HG03342 (cell line): ENCODE measurements around the gene IL21R.
A peak's percentile ranks its signal among the peaks of the same experiment; 100 is the strongest.
"Not testable (repeated sequence)": the region's sequence is repeated elsewhere in the genome, so short reads cannot be mapped to it uniquely, and the experiment has no call there.

Experiments used
- ATAC-seq: cut with Tn5 transposase; IDR thresholded peaks from one replicate; pipeline ENCODE4 v1.9.1; 2021; ENCODE audit warnings: mild to moderate bottlenecking, moderate library complexity; ENCODE audit not compliant: unreplicated experiment

The IL21R gene

DNA sequence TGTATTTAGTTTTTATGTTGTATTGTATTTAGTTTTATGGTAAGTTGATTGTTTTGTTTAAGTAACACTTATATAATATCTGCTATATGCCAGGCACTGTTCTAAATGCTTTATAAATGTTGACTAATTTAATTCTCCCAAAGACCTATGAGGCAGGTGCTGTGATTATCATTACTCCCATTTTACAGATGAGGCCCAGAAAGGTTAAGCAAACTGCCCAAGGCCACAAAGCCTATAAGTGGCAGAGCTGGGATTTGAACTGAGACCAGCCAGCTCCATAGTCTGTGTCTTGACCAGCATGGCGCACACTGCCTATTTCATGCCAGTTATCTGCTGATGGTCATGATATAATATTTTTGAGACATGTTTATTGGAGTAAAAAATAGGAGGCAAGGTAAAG, 24.0 kb downstream of the IL21R start:
- no peak for ATAC-seq

GRCh38 chr16:27426423-27427408, 24.7 kb downstream of the IL21R start:
- ATAC-seq = peak; percentile 71

DNA sequence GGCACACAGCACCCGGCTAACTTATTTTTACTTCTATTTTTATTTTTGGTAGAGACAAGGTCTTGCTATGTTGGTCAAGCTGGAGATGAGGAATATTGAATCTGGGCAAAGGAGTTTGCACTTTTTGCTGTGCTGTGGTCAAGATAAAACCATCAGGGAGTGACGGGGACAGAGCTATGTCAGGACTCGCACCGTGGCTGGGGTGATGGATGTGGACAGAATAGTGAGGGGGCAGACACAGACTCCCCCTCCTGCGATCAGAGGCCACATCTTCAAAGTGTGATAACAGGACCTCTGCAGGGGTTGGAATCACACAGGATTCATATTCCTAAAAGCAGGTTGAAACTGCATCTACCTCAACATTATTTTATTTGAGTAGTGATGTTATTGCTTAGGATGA, 25.6 kb downstream of the IL21R start:
- ATAC-seq = no peak

GRCh38 chr16:27428026-27428785, 26.2 kb downstream of the IL21R start:
- ATAC-seq = no peak

- no peak for ATAC-seq
Measured at GRCh38 chr16:27429330-27429871, 27.4 kb downstream of the IL21R start.

- no peak for ATAC-seq
Measured at GRCh38 chr16:27429981-27430441, 28.0 kb downstream of the IL21R start.

DNA sequence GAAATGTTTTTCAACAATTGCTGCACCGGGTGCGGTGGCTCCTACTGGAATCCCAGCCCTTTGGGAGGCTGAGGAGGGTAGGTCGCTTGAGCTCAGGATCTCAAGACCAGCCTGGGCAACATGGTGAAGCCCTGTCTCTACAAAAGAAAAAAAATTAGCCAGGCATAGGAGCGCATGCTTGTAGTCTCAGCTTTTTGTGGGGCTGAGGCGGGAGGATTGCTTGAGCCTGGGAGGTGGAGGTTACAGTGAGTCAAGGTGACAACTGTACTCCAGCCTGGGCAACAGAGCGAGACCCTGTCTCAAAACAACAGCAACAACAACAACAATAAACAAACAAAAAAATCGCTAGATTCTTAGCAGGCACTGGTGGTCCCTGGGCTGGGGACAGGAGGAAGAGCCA, 28.5 kb downstream of the IL21R start:
- no peak for ATAC-seq

DNA sequence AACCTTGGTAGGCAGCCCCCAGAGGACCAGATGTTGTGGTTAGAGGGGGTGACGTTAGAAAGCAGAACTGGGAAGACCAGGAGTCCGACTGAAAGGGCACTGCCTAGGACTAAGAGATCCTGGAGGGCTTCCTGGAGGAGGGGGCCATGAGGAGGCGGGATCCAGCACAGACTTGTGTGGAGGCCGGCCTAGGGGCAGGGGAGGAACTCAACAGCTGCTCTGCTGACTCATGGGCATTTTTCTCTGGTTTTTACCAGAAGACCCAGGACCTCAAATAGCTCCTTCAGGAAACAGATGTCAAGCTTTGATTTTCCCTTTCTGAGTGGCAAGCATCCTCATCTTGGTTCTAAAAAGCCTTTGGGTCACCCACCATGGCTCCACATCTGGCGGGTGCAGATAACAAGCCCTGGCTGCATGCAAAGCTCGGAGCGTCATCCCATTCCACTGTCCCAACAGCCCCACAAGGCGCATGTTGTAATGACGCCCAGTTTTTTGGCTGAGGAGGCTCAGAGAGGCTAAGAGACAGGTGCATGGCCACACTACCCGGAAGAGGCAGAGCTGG, 29.0 kb downstream of the IL21R start:
- ATAC-seq = no peak

DNA sequence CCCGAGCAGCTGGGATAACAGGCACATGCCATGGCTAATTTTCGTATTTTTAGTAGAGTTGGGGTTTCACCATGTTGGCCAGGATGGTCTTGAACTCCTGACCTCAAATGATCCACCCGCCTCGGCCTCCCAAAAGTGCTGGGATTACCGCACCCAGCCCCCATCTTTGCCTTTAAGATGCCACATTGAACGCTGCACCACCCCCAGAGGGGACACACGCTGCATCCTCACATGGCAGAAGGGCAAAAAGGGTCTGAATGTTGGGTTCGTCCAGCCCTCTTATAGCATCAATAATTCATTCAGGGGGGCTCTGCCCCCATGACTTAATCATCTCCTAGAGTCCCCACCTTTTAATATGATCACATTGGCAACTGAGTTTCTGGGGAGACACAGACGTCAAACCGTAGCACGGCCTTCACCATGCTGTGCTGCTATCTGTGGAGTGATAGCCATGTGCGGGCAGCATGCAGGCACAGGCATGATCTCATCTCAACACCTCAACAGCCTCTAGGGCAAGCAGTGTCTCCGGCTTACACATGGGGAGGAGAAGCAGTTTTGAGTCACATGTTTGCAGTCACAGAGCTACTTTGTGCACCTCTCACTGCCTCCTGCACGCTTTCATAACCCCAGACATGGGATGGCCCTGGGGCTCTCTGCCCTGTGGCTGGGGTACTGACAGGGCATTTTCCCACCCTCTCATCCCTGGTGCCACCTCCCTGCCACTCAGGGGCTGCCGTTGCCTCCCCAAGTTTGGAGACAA, 30.0 kb downstream of the IL21R start:
- no peak for ATAC-seq

DNA sequence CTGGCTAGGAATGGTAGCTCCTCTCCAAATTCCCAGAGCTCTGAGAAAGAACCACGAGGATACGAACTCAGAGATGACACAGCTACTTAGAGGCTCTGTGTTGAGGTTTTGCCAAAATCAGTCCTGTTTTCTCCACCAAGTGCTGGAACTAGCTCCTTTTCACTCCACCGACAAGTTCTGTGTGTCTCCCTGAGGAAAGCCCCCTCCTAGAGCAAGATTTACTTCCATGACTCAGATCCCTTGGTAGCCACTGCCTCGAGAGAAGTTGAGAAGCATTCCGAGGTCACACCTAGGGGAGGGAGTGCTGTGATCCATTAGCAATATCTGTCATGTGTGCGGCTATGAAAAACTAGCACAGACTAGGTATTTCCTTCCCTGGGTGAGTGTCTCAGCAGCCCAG, 30.6 kb downstream of the IL21R start:
- no peak for ATAC-seq

DNA sequence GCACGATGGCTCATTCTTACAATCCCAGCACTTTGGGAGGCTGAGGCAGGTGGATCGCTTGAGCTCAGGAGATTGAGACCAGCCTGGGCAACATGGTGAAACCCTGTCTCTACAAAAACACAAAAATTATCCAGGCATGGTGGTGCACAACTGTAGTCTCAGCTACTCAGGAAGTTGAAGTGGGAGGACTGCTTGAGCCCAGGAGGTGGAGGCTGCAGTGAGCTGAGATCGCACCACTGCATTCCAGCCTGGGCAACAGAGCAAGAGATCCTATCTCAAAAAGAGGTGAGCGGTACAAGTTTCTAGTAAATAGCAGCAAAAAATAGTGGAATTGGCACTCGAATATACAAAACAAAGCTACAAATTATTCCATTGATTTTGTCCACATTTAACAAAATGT, 31.2 kb downstream of the IL21R start:
- ATAC-seq = not testable (repeated sequence)

DNA sequence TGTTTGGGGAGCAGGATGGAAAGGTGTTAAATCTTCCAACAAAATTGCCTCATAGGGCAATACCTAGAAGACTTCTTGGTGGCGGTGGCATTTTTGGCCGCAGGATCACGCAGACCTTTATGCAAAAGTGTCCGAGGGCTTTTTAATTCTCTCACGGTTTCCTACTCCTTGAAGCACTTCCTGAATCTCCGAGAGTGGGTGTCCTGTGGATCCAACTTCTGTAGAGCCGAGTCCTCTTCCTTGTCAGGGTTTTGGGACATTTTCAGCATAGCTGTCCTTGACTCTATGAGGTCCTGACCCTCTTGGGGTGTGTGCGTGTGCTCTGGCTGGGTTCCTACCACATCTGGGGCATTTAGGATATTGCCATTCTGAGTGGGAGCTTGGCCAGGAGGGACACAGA, 31.7 kb downstream of the IL21R start:
- ATAC-seq = no peak

DNA sequence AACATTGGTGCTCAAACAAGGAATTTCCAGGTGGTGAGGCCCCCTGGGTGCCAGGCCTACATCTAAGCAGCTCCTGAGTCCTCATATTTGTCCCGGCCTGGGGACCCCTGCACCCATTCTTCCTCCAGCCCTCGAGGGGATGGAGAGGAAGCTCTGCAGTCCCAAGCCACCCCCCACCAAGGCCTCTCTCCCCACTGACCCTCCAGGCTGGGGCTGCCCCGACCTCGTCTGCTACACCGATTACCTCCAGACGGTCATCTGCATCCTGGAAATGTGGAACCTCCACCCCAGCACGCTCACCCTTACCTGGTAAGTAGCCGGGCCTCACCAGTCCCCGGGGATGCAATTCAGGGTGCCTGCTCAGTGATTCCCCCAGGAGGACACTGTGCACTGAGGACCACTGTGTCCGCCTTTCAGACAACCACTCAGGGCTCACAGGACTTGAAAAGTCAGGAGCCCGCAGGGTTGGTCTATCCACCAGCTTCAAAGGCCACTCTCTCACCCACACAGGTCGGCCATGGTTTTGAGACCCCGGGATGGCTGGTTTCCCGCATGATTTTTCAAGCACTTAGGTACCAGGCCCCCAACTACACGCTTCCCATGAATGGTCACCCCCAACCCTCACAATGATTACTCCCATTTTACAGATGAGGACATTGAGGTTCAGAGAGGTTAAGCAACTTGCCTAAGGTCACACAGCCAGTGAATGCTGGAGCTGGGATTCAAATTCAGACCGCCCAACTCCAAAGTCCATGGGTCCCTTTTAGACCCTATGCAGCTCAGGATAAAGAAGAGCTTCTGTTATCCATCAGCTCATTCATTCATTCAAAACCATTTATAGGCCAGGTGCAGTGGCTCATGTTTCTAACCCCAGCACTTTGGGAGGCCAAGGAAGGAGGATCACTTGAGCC, 32.4 kb downstream of the IL21R start:
- no peak for ATAC-seq

DNA sequence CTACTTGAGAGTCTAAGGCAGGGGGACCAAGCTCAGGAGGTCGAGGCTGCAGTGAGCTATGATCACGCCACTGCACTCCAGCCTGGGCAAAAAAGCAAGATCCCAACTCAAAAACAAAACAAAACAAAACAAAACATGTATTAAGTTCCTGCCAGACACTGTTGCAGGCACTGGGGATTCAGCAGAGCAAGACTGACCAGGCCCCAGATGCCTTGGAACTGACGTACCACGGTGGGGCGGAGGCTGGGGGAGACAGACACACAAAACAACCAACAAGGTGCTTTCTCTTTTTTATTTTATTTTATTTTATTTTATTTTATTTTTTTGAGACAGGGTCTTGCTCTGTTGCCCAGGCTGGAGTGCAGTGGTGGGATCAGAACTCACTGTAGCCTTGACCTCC, 33.2 kb downstream of the IL21R start:
- ATAC-seq = not testable (repeated sequence)

- no peak for ATAC-seq
Measured at GRCh38 chr16:27436065-27436464, 34.1 kb downstream of the IL21R start.

GRCh38 chr16:27436921-27437650, 35.1 kb downstream of the IL21R start:
- no peak for ATAC-seq

DNA sequence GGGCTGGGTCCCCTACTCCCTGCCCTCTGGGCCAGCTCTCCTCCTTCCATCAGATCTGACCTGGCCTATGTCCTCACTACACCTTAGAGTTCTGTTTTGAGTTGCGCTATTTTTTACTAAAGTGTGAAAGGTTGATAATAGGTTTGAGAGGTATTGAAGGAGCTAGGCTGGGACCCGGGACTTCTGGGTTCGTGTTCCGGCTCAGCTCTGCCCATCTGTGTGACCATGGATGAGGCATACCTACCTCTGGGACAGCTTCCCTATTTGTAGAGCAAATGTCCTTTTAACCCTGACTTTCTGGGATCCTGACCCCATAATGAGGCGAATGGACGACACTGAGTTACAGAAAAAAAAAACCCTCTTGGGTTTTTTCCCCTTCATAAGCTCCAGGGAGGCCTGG, 36.0 kb downstream of the IL21R start:
- ATAC-seq = no peak

GRCh38 chr16:27439271-27440018, 37.5 kb downstream of the IL21R start:
- ATAC-seq = no peak
